Myocyte (in vitro differentiated cells): ENCODE results near the gene SERTAD3. TPM values are rescaled to one million over a fixed set of nuclear protein-coding genes. Genes with fewer than 3 reads are reported as not detected.
"Not testable (repeated sequence)": the region's sequence is repeated elsewhere in the genome, so short reads cannot be mapped to it uniquely, and the experiment has no call there.

ENCODE experiments used
- DNase-seq: peaks from one replicate; pipeline ENCODE4 v3.0.0-alpha.2; 2012; ENCODE audit warnings: low read depth
- total RNA-seq: library from RNA; depleted of rRNA; stranded (reverse); fragments of >200 nt; gene quantifications from 2 replicates; pipeline ENCODE4 v1.2.3, GENCODE V29; 2014

The SERTAD3 gene
- total RNA-seq, 1 donor from 2014 or later: 28.1 TPM

DNA sequence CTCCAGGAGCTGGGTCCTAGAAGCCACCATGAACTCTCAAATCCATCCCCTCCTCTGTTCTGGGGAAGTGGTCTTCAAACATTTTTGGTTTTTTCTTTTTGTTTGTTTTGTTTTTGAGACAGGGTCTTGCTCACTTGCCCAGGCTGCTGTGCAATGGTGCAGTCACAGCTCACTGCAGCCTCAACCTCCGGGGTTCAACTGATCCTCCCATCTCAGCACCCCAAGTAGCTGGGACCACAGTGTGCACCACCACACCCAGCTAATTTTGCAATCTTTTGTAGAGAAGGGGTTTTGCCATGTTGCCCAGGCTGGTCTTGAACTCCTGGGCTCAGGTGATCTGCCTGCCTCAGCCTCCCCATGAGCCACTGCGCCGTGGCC is 14.5 kb upstream of the SERTAD3 start:
- DNase-seq: no peak

DNA sequence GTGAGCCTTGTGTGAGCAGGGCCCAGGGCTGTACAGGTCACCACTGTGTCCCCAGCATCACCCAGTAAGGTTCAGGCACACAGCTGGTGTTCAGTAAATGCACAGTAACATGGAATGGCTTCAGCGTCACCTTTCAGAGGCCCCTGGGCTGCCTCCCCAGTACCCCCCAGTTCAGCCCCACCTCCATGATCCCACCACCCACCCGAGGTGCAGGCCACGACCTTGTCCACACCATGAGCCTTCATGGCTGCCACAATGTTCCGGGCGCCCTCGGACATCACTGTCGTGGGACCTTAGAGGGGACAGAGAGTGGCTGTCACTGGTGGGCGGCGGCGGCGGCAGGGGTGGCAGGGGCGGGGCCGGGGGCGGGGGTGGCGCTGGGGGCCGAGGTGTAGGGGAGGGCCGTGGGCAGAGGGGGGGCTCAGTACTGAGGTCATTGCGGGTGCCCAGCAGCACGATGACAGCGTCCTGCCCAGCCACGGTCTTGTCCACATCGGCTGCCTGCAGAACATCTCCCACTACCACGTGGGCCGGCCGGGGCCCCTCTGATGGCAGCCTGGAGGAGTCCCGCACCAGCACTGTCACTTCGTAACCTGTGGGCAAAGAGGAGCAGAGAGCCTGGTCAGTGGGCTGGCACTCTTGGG is 13.9 kb upstream of the SERTAD3 start:
- DNase-seq: no peak

DNA sequence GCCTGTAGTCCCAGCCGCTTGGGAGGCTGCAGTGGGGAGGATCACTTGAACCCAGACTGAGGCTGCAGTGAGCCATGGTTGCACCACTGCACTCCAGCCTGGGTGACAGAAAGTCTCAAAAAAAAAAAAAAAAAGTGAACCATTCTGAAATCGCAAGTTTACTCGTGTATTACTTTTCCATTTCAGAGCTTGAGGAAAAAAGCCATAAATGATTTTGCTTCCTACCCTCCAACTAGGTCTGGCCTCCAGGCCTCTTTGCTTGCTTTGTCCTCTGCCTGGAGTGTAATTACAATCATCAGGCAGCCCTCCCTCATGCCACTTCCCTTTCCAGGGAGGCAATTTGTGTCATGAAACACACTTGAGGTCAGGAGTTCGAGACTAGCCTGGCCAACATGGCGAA is 12.9 kb upstream of the SERTAD3 start:
- DNase-seq: no peak

DNA sequence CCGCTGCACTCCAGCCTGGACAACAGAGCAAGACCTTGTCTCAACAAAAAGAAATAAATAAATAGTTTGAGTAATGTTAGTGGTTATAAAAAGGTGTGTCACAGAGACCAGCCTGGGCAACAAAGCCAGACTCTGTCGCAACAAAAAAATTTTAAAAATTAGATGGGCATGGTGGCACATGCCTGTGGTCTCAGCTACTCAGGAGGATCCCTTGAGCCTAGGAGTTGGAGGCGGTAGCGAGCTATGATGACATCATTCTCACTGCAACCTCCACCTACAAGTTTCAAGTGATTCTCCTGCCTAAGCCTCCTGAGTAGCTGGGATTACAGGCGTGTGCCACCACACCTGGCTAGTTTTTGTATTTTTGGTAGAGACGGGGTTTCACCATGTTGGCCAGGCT is 9.8 kb upstream of the SERTAD3 start:
- DNase-seq: peak; percentile 9

DNA sequence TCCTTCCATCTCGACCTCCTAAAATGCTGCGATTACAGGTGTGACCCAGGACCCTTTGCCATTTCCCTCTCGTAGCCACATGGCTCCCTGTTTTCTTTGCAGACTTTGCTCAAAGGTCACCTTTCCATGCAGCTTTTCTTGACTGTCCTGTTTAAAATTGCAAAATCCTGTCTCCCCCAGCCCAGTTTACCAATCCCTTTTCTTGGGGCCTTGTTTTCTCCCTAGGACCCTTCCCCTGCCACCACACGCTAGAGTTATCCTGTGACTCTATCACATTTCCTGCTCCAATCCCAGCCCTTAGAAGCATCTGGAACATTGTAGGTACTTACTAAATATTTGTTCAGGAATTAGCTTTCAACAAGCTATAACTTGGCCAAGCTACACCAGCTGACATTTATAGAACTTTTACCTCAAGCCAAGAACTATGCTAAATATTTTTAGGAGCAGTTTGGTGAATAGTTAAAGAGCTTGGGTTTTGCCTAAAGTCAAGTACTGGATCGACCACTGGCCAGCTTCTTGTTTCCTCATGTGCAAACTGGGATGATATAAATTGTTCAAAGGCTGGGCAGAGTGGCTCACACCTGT is 9.1 kb upstream of the SERTAD3 start:
- DNase-seq: no peak

DNA sequence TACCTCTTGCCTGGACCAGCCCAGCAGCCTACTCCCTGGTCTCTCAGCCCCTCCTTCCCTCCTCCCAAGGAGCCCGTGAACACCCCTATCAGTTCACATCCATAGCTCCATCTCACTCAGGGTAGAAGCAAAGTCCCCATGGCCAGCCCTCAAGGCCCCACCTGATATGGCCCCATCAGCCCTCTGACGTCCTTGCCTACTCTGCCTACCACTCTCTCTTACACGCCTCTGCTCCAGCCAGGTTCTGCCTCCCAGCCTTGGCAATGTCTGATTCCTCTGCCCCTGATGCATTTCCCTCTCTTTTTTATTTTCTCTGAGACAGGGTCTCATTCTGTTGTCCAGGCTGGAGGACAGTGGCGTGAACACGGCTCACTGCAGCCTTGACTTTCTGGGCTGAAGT is 7.9 kb upstream of the SERTAD3 start:
- DNase-seq: no peak

DNA sequence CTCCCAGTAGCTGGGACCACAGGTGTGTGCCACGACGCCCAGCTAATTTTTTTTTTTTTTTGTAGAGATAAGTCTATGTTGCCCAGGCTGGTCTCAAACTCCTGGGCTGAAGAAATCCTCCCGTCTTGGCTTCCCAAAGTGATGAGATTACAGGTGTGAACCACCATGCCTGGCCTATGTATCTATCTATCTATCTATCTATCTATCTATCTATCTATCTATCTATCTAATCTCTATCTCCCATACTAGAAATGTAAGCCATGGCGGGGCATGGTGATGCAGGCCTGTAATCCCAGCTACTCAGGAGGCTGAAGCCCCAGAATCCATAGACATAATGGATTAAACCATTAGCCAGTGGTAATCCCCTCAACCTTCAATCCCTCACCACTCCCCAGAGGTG is 6.5 kb upstream of the SERTAD3 start:
- no peak for DNase-seq

DNA sequence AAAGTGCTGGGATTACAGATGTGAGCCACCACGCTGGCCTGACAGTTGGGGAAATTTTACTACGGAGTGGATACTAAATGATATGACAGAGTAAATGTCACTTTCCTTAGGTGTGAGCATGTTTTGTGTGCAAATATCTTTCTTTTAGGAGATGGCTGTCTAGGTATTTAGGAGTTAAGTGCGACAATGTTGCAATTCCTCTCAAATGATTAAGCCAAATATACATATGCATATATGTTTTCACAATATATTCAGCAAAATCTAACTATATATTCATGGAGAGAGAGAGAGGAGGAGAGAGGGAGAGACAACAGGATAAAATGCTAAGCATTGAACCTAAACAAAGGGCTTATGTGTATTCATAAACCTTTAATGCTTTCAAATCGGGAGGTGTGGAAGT is 5.4 kb upstream of the SERTAD3 start:
- no peak for DNase-seq

DNA sequence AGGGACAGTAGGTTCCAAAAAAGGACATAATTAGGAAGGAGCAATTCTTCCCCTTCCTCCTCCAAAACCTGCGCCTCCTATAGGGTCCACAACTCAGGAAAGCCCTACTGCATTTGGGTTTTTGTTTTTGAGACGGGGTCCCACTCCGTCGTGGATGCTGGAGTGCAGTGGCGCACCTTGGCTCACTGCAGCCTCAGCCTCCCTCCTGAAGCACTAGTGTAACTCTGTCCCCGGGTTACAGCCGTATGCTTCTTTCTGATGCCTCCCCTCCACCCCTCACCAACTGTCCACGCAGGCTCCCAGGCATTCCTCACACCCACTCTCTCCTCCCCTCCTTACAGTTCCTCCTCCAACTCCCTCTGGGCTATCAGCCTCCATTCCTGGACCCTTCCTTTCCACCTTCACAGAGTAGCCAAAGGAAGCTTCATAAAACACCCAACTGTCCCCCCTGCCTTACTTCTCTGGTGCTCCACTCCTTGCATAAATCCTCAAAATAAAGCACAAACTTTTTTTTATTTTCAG is 2.2 kb upstream of the SERTAD3 start:
- DNase-seq: no peak

DNA sequence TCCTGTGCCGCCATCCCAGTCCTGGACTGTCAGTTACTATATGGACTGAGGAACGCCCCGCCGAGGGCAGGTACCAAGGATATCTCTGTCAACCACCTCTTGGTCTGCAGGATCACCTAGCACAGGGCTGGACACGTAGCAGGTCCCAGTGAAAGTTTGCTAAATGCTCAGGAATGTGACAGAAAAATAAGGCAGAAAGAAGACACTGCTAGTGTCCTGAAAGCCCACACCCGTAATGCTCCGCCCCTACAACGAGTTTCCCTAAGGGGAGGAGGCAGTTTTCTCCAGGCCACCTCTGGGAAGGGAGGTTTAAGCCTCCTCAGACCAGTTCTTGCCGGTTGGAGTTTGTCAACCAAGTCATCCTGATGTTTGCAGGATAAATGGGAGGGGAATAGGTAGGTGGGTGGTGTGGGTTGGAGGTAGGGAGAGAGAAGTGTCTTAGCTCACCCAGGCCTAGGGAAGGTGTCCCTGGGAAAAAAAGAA is 1.7 kb upstream of the SERTAD3 start:
- no peak for DNase-seq

DNA sequence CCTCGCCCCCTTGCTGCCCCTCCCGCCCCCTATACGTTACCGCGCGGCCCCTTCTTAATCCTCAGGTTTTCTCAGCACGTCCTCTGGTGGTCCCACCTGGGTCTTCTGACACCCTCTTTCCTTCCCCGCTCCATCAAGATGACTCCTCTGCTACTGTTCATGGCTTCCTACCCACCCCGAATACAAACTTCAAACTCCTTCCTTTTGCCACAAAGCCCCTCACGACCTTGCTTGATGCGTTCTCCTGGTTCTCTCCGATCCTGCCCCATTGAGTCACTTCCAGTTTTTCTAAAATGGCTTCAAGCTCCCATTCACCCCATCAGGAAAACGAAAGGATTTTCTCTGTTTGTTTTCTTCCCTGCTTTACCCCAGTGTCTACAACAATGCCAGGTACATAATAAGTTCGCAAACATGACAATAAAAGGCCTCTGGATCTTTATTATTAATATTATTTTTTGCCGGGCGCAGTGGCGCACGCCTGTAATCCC is 734 bp upstream of the SERTAD3 start:
- no peak for DNase-seq

DNA sequence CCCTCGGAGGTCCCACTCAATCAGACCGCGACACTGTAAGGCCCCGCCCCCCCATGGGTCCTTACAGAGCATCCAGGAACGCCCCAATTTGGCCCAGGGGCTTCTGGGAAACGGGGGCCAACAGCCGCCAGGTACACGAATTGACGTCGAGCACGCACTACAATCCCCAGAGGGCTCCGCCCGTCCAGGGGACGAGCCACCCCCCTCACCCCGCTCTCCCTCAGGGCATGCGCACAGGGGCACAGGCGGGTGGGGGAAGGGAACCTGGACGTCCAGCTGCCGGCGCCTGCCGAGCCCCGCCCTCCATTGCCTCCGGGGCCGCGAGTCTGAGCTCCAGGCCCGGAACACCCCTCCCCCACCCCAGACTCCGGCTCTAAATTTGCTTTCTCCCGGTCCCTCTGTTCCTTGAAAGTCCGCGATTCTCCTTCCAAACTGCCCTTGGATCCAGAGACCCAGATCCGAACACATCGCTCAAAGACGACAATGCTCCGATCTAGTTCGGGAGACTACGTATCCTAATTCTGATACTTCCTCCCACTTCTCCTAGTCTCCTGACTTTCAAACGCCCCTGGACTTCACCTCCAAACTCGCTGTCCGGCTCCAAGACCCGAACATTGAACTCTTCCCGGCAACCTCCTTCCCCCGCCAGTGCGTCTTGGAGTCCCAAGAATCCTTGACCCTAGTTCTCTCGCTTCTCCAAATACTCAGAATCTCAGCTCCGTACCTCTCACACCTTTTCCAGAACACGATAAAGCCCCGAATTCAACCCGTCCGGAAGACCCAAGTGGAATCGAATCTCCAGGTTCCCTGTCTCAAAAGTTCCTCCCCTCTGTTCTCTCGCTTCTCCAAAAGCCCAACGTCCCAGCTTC is 770 bp downstream of the SERTAD3 start:
- peak; percentile 100 for DNase-seq

DNA sequence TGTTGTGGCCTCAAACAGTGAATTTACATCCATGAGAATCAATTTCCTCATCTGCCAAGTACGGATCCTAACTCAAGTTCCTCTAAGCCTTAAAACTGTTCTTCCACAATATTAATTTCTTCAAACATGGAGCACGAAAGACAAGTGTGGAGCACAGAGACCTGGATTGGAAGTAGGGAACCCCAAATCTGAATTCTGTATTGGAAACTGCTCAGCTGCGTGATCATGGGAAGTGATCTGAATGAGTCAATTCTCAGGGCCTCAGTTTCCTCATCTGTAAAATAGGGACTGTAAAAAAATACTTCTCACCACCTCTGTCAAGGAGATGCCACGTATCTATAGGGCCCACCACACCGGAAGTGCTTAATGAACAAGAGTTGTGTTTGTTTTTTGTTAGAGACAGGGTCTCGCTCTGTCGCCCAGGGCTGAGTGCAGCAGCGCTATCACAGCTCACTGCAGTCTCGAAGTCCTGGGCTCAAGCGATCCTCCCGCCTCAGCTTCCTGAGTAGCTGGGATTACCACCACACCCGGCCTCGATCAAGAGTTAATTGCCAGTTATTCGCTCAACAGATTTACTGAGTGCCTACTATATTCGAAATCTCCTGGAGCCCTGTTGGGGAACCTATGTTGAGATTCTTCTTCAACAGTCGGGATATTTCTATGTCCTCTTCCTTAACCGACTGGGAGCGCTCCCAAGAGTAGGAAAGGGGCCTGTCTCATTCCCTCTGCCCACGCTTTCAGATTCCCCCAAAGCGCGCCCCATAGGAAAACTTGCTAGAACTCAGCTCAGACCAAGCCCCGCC is 1.6 kb downstream of the SERTAD3 start:
- no peak for DNase-seq

DNA sequence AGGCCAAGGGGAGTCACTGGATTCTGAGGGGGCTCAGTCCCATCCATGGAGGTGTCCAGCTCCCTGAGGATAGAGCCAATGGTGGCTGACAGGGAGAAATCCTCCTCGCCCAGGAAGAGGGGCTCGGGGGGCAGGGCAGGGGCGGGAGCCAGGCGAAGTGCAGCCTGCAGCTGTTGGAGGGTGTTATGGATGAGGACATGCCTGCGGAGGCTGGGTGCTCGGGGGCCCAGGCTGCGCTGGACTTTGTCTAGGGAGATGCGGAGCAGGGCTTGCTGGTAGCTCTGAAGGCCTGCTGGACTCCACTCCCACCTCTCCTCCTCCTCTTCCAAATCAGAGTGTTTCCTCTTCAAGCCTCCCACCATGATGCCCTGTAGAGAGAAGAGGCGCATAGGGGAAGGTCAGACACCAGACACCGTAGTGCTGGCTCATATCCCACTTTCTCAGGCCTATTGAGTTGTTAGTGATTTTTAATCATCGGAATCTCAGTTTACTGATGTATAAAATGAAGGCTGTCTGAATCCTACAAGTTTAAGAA is 2.3 kb downstream of the SERTAD3 start:
- no peak for DNase-seq

DNA sequence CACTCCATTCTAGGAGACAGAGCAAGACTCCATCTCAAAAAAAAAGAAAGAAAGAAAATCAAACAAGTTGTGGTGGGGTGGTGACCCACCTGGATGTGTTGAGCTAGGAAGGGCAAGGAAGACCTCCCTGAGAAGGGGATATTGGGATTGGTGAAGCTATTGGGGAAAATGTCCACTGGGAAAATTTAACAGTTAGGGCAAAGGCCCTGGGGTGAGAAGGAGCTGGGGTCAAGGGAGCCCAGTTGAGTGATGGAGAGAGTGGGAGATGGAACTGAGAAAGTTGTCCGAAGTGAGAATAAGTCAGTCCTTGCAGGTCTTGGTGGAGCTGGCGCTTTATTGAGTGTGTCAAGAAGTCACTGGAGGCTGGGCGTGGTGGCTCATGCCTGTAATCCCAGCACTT is 5.9 kb downstream of the SERTAD3 start:
- DNase-seq: no peak

DNA sequence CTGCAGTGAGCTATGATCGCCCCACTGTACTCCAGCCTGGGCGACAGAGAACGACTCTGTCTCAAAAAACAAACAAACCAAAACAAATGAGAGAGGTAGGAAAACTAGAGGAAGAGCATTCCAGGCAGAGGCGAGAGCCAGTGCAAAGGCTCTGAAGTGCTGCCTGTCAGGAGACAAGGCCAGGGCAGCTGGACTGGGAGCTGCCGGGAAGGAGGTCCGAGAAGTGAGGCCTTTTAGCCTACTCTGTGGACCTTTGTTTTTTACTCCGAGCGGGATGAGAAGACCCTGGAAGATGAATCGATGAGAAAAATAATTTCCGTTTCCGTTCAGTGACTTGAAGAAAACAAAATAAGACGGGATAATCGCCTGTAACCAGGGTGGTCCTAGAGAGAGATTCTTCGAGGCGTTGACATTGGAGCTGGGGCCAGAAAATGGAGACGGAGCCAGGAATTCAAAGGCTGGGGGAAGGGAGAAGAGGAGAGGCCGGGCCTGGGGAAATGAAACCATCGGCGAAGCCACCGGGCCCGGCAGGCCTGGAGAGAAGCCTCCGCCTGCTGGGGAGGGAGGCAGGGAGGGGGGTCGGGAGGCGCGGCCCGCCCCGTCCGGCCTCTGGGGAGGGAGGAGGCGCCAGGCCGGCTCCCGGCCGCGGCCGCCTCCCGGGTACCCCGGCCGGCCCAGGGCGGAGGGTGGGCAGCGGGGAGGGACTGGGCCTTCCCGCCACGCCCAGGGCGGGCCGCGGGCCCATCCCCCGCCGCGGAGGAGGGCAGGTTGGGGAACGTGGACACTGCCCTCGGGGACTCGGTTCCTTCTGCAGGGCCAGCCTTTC is 10.5 kb downstream of the SERTAD3 start:
- peak; percentile 95 for DNase-seq

DNA sequence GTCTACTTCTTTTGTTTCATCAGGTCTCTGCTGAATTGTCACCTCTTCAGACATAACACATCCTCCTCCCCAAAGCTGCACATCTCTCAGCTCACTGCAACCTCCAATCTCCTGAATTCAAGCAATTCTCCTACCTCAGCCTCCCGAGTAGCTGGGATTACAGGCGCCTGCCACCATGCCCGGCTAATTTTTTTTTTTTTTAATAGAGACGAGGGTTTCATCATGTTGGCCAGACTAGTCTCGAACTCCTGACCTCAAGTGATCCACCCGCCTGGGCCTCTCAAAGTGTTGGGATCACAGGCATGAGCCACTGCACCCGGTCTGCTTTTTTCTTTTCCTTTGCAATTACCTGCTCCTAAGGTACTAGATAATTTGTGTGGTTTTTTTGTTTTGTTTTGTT is 11.4 kb downstream of the SERTAD3 start:
- not testable (repeated sequence) for DNase-seq

DNA sequence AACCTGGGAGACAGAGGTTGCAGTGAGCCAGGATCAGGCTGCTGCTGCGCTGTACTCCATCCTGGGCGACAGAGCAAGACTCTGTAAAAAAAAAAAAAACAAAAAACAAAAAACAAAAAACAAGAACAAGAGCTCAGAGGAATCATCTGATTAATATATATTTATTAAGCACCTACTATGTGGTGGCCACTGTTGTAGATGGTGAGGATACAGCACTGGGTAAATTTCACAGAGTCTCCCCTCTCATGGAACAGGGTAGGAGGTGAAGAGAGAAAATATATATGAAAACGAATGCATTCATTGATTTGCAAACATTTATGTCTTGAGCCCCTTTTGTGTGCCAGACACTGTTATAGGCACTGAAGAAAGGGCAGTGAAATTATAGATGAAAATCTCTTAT is 12.4 kb downstream of the SERTAD3 start:
- DNase-seq: no peak

DNA sequence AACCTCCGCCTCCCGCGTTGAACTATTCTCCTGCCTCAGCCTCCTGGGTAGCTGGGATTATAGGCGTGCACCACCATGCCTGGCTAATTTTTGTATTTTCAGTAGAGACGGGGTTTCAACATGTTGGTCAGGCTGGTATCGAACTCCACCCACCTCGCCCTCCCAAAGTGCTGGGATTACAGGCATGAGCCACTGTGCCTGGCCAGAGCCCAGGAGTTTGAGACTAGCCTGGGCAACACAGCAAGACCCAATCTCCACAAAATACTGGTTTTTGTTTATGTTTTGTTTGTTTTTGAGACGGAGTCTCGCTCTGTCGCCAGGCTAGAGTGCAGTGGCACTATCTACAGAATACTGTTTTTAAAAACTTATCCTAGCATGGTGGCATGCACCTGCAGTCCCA is 13.9 kb downstream of the SERTAD3 start:
- DNase-seq: not testable (repeated sequence)

DNA sequence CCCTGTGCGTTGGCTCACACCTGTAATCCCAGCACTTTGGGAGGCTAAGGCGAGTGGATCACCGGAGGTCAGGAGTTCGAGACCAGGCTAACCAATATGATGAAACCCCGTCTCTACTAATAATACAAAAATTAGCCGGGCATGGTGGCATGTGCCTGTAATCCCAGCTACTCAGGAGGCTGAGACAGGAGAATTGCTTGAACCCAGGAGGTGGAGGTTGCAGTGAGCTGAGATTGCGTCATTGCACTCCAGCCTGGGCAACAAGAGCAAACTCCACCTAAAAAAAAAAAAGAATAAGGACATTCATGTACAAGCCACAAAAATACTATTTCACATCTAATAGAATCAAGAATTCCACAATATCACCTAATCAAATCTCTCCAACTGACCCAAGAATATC is 15.9 kb downstream of the SERTAD3 start:
- not testable (repeated sequence) for DNase-seq
